Measurements from ENCODE around the gene PATJ. TPM values are rescaled to one million over a fixed set of nuclear protein-coding genes. Genes with fewer than 3 reads are reported as not detected.

The PATJ gene
- total and polyA plus RNA-seq, 8 donors = 27.6 to 58.8 (median 38.8) TPM

DNA sequence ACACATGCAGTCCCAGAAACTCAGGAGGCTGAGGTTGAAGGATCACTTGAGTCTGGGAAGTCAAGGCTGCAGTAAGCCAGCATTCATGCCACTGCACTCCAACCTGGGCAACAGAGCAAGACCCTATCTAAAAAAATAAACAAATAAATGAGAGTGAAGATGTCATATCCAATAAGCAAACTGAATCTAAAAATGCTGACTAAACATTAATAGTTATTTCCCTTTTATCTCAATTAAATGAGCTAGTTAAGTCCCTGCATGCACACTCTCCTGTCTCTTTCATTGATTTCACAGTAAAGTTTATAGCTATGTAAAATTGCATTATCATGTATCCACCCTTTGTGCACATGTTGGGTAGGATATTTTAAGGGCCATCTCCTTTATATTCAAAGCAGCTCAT is 371.2 kb downstream of the PATJ start:
- intact Hi-C loops (cut with DNase I) = no loop called here
- Histone ChIP-seq H3K27me3 (no peaks in the 10 kb centered on the region), H3K27ac (no peak overlapping the region), H3K4me3 (no peak overlapping the region), H3K4me1 (no peaks in the 10 kb centered on the region), H3K9me3 (no peaks in the 10 kb centered on the region), H3K36me3 (no peaks in the 10 kb centered on the region)
- TF ChIP-seq, protein P1, sequence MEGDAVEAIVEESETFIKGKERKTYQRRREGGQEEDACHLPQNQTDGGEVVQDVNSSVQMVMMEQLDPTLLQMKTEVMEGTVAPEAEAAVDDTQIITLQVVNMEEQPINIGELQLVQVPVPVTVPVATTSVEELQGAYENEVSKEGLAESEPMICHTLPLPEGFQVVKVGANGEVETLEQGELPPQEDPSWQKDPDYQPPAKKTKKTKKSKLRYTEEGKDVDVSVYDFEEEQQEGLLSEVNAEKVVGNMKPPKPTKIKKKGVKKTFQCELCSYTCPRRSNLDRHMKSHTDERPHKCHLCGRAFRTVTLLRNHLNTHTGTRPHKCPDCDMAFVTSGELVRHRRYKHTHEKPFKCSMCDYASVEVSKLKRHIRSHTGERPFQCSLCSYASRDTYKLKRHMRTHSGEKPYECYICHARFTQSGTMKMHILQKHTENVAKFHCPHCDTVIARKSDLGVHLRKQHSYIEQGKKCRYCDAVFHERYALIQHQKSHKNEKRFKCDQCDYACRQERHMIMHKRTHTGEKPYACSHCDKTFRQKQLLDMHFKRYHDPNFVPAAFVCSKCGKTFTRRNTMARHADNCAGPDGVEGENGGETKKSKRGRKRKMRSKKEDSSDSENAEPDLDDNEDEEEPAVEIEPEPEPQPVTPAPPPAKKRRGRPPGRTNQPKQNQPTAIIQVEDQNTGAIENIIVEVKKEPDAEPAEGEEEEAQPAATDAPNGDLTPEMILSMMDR (IDR thresholded peaks at IDR 0.05) = no peak
- ATAC-seq (no peak), DNase-seq (no peak)

DNA sequence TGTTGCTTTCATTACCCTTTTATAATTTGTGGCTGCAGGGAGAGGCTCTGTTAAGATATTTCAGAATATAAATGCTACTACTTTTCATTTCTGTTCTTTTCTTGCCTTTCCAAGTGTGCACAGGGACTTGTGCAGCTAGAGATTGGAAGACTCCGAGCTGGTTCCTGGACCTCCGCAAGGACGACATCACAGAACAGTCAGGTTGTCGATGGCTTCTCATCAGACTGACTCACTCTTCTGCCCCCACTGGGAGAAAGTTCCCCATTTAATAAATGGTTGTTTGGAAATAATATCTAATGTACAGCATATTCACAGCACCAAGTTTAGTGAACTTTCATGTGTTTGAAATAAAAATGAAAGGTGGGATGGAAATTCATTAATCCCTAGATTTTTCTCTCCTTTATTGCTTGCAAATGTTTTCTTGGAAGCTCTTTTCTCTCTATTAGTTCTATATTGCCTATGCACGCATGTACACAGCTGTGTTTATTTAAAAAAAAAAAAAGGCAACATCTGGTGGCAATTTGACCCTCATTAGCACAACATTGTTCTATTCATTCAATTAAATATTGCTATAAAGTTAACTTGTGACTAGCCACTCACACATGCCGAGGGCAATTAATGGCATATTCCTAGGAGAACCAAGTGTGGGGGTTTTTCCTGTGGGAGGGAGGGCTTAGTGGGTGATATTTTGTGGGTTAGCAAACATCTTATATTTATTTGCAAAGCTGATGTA is 374.9 kb downstream of the PATJ start:
- TF ChIP-seq, protein P1 (IDR thresholded peaks at IDR 0.05) = no peak
- Histone ChIP-seq H3K36me3 (no peaks in the 10 kb centered on the region), H3K9me3 (no peaks in the 10 kb centered on the region), H3K27ac (no peak overlapping the region), H3K4me1 (no peaks in the 10 kb centered on the region), H3K4me3 (no peak overlapping the region), H3K27me3 (no peaks in the 10 kb centered on the region)
- intact Hi-C loops (cut with DNase I) = no loop called here
- ATAC-seq = no peak
- DNase-seq = no peak

DNA sequence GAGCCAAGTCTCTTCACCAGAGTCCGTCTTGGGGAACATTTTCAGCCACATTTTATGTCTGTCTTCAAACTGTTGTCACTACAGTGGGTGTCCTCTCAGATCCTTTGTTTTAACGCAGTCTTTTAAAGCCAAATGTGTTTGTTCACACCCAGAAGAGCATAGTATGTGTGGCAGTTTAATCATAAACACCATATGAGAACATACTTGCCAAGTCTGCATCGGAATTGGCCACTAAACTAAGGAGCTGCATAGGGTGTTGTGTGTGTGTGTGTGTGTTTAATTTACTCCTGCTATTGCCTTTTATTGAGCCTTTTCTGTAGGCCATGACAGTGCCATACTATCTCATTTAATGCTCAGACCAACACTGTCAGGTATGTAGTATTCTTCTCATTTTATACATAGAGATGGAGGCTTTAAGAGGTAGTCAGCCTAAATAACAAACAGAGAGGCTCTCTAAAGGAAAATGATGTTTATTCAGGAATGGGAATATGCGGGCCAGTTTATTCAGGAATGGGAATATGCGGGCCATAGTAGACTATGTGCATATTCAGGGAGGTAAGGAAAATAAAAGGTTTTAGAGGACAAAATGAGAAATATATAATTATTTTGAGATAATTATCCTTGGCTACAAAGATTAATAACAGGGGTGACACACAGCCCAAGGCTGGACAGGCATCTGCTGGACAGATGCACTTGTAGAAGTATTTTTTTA is 384.5 kb downstream of the PATJ start:
- Histone ChIP-seq H3K27me3 (no peaks in the 10 kb centered on the region), H3K4me3 (no peak overlapping the region), H3K36me3 (peaks cover 0 to 5% of the 10 kb centered on the region in 2 donors), H3K4me1 (no peaks in the 10 kb centered on the region), H3K27ac (no peak overlapping the region), H3K9me3 (no peaks in the 10 kb centered on the region)
- intact Hi-C loops (cut with DNase I) = no loop called here
- ATAC-seq = no peak
- TF ChIP-seq, protein P1 (IDR thresholded peaks at IDR 0.05) = no peak
- no peak for DNase-seq

DNA sequence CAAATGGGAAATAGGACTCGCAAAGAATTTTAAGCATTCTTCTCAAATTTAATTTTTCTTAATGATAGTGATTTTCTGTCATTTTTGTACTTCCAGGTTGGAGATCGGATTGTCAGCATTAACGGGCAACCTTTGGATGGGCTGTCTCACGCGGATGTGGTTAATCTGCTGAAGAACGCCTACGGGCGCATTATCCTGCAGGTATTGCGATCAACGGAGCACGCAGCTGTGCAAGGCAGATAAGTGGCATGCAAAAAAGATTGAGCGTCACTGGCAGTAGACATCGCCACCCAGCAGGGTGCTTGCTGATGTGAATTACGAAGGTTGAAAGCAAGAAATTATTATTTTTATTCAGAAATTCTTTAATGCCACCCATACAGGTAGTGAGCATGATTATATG is 386.5 kb downstream of the PATJ start:
- Histone ChIP-seq H3K27me3 (no peaks in the 10 kb centered on the region), H3K4me1 (no peaks in the 10 kb centered on the region), H3K9me3 (no peaks in the 10 kb centered on the region), H3K4me3 (no peak overlapping the region), H3K27ac (no peak overlapping the region), H3K36me3 (peaks cover 0 to 5% of the 10 kb centered on the region in 2 donors)
- intact Hi-C loops (cut with DNase I) = no loop called here
- DNase-seq (peak in 1 of 4 donors; percentile 40), ATAC-seq (no peak)
- TF ChIP-seq, protein P1 (IDR thresholded peaks at IDR 0.05) = no peak

DNA sequence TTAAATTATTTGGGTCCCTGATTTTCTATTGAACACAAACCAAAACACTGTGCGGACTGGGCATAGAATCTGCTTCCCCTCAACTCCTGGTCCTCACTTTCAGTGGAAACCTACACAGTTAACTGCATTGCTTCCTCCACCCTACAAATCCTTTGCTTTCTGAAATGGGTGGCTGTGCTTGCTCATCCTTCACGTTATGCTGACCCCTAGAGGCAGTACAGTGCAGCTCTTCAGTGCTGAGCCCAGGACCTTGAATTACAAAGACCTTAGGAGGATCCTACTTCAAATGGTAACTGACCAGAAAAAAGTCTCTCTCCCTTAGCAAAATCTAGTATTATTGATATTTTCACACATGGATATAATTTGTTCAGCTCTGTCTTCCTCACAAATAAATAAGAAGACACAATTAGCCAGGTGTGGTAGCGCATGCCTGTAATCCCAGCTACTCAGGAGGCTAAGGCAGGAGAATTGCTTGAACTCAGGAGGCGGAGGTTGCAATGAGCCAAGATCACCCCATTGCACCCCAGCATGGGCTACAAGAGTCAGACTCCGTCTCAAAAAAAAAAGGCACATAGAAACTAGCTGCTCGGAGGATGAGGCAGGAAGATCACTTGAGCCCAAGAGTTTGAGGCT is 388.9 kb downstream of the PATJ start:
- DNase-seq = peak in 2 of 4 donors; percentile 22 to 55

More for the DNA sequence above, 388.9 kb downstream of the PATJ start:
- H3K4me3 ChIP-seq = no peak overlapping the region
- ATAC-seq = peak; percentile 91
- TF ChIP-seq, protein P1 (IDR thresholded peaks at IDR 0.05) = peak; percentile 72 to 89
- H3K27ac ChIP-seq = no peak overlapping the region
- peaks cover 0 to 5% of the 10 kb centered on the region in 2 donors for H3K36me3 ChIP-seq
- intact Hi-C loops (cut with DNase I) = loop anchor here in 1 of 2 donors (10.0 kb wide), 1 partner anchor 46 kb away; no protein-coding TSS in a partner anchor
- H3K4me1 ChIP-seq = no peaks in the 10 kb centered on the region
- no peaks in the 10 kb centered on the region for H3K27me3 ChIP-seq
- no peaks in the 10 kb centered on the region for H3K9me3 ChIP-seq
